Mucosa of stomach (tissue), 1 donor: ENCODE results near the gene GNAQ.

ENCODE experiments used
- H3K27me3 ChIP-seq: one replicate; pipeline ENCODE4 v1.7.0; 2013; ENCODE audit warnings: mild to moderate bottlenecking, low read length; ENCODE audit not compliant: control insufficient read depth, insufficient read depth
- H3K36me3 ChIP-seq: one replicate; pipeline ENCODE4 v1.7.0; 2013; ENCODE audit warnings: low read length; ENCODE audit not compliant: control insufficient read depth, insufficient read depth
- H3K4me1 ChIP-seq: one replicate; pipeline ENCODE4 v1.7.0; 2013; ENCODE audit warnings: mild to moderate bottlenecking, low read length; ENCODE audit not compliant: control insufficient read depth, insufficient read depth
- H3K4me3 ChIP-seq: one replicate; pipeline ENCODE4 v1.7.0; 2013; ENCODE audit warnings: low read length
- H3K9ac ChIP-seq: one replicate; pipeline ENCODE4 v1.7.0; 2013; ENCODE audit warnings: mild to moderate bottlenecking, low read length, moderate library complexity
- H3K9me3 ChIP-seq: one replicate; pipeline ENCODE4 v1.7.0; 2013; ENCODE audit warnings: mild to moderate bottlenecking, low read length, moderate library complexity; ENCODE audit not compliant: control insufficient read depth
- donor health status: Pancreatic carcinoma.

Gene GNAQ

GRCh38 chr9:78046112-78046511 lies 14.5 kb upstream of the GNAQ start:
- Histone ChIP-seq H3K4me1 (no peaks in the 10 kb centered on the region), H3K9me3 (no peaks in the 10 kb centered on the region), H3K4me3 (no peak overlapping the region), H3K9ac (no peak overlapping the region), H3K27me3 (no peaks in the 10 kb centered on the region), H3K36me3 (no peaks in the 10 kb centered on the region)

GRCh38 chr9:78044886-78045285 lies 13.3 kb upstream of the GNAQ start:
- Histone ChIP-seq H3K36me3 (no peaks in the 10 kb centered on the region), H3K4me3 (no peak overlapping the region), H3K9me3 (no peaks in the 10 kb centered on the region), H3K27me3 (no peaks in the 10 kb centered on the region), H3K4me1 (no peaks in the 10 kb centered on the region), H3K9ac (no peak overlapping the region)

DNA sequence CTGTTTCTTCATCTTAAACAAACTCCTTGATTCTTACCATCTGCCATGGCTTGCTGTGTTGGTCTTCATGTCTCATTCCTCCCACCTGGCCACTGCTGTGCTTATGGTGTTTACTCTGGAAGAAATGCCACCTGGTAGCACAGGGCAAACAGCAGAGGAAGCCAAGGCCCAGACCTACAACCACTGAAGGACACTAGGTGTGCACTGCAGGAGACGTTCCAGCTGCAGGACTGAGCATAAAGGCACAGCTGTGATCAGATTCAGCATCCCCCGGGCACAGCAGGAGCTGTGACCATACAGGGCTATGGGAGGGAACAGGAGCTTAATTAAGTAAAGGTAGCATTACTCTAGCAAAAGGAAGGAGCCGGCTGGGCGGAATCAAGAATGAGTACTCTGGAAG lies 12.6 kb upstream of the GNAQ start:
- H3K27me3 ChIP-seq, result no peaks in the 10 kb centered on the region
- no peak overlapping the region for H3K4me3 ChIP-seq
- no peaks in the 10 kb centered on the region for H3K9me3 ChIP-seq
- H3K4me1 ChIP-seq, result no peaks in the 10 kb centered on the region
- no peaks in the 10 kb centered on the region for H3K36me3 ChIP-seq
- H3K9ac ChIP-seq, result no peak overlapping the region

GRCh38 chr9:78041971-78042370 lies 10.4 kb upstream of the GNAQ start:
- Histone ChIP-seq H3K4me1 (peaks cover 3% of the 10 kb centered on the region), H3K4me3 (no peak overlapping the region), H3K9ac (no peak overlapping the region), H3K36me3 (no peaks in the 10 kb centered on the region), H3K9me3 (no peaks in the 10 kb centered on the region), H3K27me3 (no peaks in the 10 kb centered on the region)

DNA sequence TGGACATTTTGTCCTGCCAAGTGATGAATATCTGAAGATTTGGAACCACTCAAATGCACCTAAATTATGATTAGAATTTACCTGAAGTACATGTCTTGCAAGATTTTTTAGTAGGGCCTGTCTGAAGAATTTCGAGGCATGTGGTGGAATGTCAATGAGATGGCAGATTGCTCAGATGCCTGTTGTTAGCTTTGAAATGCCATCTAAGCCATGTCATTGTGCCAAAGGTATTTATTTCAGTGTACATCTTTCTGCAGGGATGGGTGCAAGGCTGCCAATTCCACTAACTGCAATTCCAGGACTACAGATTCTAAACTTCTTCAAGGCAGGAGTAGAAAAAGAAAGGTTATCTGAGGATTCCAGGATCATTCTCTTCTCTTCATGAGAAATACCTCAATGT lies 9.1 kb upstream of the GNAQ start:
- no peak overlapping the region for H3K4me3 ChIP-seq

DNA sequence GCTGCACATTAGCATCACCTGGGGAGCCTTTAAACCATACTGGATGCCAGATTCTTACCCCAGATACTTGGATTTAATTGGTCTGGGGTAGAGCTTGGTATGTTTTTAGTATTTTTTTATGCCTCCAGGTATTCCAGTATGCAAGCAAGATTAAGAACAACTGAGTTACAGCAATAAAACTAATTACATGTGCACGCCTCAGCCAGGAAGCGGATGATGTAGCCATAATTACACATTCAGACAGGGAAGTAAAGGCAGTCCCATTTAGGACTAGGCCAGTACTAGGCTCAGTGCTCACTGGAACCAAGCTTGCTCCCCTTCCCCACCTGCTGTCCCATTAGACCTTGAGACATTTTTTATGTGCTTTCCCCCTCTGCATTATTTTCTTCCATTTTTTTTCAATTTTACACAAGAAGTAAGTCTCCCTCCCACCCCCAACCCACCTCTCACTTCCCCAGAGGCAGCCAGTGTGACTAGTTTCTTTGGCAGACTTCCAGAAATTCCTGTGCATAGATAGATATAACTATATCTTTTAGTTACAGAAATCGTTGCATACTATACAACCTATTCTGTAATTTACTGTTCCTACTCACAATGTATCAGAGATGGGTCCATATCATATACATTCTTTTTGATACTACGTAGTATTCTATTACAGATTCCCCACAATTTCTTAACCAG lies 7.1 kb upstream of the GNAQ start:
- Histone ChIP-seq H3K4me1 (peaks cover 17% of the 10 kb centered on the region), H3K27me3 (no peaks in the 10 kb centered on the region), H3K9me3 (no peaks in the 10 kb centered on the region), H3K36me3 (no peaks in the 10 kb centered on the region), H3K9ac (no peak overlapping the region), H3K4me3 (no peak overlapping the region)

More for the DNA sequence above, 9.1 kb upstream of the GNAQ start:
- Histone ChIP-seq H3K4me1 (peaks cover 3% of the 10 kb centered on the region), H3K9me3 (no peaks in the 10 kb centered on the region), H3K36me3 (no peaks in the 10 kb centered on the region), H3K9ac (no peak overlapping the region), H3K27me3 (no peaks in the 10 kb centered on the region)

DNA sequence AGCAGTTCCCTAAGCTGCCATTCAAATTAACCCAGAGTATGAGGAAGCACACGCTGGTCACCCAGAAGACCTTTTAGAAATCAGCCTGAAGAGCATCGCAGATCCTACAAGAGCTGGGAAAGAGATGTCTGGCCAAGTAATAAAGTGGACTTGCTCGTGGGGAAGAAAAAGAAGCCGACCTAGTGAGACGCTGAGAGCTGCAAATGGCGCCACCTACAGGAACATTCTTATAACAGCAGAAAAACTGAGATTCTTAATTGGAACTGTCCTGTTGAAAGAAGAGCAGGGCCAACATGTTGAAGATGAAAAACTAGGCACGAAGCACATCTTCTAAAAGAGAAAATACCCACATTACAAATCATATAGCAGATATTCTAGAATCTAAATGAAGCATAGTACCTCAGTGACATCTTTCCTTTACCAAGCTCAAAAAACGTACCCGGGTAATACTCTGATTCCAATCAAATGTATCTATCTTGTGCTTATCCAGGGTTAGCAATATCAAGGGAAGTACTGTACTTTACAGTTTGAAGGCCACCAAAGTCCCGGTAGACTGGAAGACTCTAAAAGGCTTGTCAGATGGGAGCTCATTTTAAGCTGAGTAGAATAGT lies 3.9 kb upstream of the GNAQ start:
- Histone ChIP-seq H3K9me3 (no peaks in the 10 kb centered on the region), H3K9ac (no peak overlapping the region)

DNA sequence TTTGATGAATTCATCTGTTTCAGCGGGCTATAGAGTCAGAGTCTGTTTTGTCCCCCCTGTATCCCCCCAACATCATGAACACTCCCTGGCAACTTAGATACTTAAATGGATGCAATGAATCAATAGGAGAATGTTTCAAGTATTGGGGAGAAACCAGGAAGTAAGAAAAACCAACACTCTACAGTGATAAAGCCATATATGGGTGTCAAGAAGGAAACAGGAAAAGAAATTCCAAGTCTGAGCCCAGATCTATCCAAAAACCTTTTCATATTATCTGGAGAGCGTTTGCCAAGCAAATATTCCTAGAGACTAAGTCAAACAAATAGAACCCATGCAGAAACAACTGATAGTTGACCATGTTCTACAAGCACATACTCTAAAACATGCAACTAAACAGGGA lies 2.3 kb upstream of the GNAQ start:
- H3K36me3 ChIP-seq, result no peaks in the 10 kb centered on the region
- H3K4me3 ChIP-seq, result no peak overlapping the region
- peaks cover 17% of the 10 kb centered on the region for H3K4me1 ChIP-seq
- no peaks in the 10 kb centered on the region for H3K27me3 ChIP-seq
- H3K9me3 ChIP-seq, result no peaks in the 10 kb centered on the region
- no peak overlapping the region for H3K9ac ChIP-seq

More for the DNA sequence above, 3.9 kb upstream of the GNAQ start:
- Histone ChIP-seq H3K36me3 (no peaks in the 10 kb centered on the region), H3K27me3 (no peaks in the 10 kb centered on the region), H3K4me1 (peaks cover 17% of the 10 kb centered on the region), H3K4me3 (no peak overlapping the region)

DNA sequence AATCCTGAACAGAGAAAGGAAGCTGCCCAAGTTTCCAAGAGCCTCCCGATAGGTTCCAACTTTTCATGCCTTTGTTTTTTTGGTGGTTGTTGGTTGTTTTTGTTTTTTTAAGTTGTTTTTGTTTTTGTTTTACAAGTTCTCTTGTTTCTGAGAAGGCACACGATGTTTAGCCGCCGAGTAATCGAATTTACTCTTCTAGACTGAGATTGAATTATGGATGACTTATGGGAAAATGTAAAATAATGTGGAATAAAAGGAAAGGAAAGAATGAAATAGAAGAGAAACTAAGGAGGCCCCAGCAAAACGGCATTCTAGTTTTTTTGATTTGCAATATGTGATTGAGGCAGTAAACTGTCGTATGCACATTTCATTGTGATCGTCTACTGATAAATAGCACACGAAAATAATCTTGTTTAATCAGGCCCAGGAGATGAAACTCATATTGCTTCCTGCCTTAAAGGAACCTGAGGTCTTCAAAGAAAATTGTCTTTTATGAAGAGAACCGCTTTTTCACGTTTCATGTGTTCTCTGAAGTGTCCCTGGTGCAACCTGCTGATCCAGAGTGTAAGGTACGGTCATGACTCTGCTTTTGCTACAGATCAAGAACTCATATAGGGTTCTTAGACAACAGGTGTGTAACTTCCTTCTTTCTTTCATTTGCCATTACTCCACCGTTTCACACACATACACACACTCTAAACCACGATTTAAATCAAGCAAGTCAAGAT lies 1.3 kb upstream of the GNAQ start:
- Histone ChIP-seq H3K36me3 (no peaks in the 10 kb centered on the region), H3K27me3 (no peaks in the 10 kb centered on the region), H3K9me3 (no peaks in the 10 kb centered on the region), H3K4me3 (no peak overlapping the region), H3K9ac (peak overlapping the region; percentile 82), H3K4me1 (peaks cover 14% of the 10 kb centered on the region)

DNA sequence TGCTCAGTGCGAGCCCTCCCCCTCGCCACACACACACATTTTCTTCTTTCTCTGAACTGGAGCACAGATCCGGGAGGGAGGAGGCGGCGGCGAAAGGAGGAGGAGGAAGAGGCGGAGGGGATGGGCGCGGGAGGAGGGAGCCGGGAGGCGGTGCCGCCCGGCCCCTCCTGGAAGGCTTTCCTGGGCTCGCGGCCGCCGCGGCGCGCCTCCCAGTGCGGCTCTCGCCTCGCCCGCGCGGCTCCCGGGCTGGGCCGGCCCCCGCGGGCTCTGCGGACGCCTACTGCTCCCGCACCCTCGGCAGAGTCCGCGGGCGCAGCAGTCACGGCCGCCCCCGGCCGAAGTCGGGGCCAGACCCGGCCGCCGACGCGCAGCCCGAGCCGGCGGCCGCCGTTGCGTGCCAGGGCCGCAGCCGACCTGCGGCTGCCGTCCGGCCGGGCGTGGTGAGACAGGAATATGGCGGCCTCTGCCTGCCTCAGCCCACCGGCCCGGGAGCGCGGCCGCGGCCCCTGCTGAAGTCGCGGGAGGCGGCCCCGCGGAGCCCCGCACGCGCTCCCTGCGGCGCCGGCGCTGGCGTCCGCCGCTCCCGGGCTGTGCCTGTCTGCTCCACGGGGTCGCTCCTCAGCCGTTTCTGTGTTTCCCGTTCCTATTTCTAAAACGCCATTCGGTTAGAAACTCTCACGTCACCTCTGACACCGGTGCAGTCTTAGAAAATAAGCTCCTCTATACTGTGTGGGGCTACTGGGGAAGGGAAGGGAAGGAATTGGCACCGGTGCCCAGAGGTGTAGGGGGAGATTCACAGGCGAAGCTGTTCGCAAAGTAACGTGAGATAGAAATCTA lies 500 bp upstream of the GNAQ start:
- H3K9ac ChIP-seq, result peak overlapping the region; percentile 82
- H3K4me3 ChIP-seq, result no peak overlapping the region
- no peaks in the 10 kb centered on the region for H3K9me3 ChIP-seq
- peaks cover 14% of the 10 kb centered on the region for H3K4me1 ChIP-seq
- no peaks in the 10 kb centered on the region for H3K27me3 ChIP-seq
- H3K36me3 ChIP-seq, result no peaks in the 10 kb centered on the region

GRCh38 chr9:78030553-78031443 lies 813 bp downstream of the GNAQ start:
- Histone ChIP-seq H3K4me3 (peak overlapping the region; percentile 95), H3K4me1 (peaks cover 19% of the 10 kb centered on the region), H3K9ac (peak overlapping the region; percentile 85), H3K9me3 (no peaks in the 10 kb centered on the region), H3K36me3 (no peaks in the 10 kb centered on the region), H3K27me3 (no peaks in the 10 kb centered on the region)
